Measurements from ENCODE around the gene PPFIA3.

The PPFIA3 gene

GRCh38 chr19:49092686-49093085 is 26.7 kb upstream of the PPFIA3 start:
- no peak for TF ChIP-seq ZNF274 (IDR thresholded peaks at IDR 0.05; ENCODE audit: low read depth, low read length)
- TF ChIP-seq YY1 (IDR thresholded peaks at IDR 0.05; ENCODE audit: insufficient read depth, insufficient read length): no peak
- TF ChIP-seq SUZ12 (IDR thresholded peaks at IDR 0.05; ENCODE audit: extremely low read depth, insufficient read depth, insufficient read length): no peak
- H3K4me3 ChIP-seq (ENCODE audit: insufficient read length, low read depth): no peak overlapping the region
- no peak for DNase-seq (ENCODE audit: low read depth, low spot score)
- no peak overlapping the region for H3K9ac ChIP-seq (ENCODE audit: insufficient read length, low read depth)
- H3K9me3 ChIP-seq (ENCODE audit: insufficient read depth, low read length): no peaks in the 10 kb centered on the region
- H3K4me1 ChIP-seq (ENCODE audit: insufficient read depth, insufficient read length): peaks cover 4% of the 10 kb centered on the region
- H3K36me3 ChIP-seq (ENCODE audit: insufficient read depth, insufficient read length, low read length): peaks cover 83% of the 10 kb centered on the region
- H3K27me3 ChIP-seq (ENCODE audit: insufficient read depth, insufficient read length): no peaks in the 10 kb centered on the region

GRCh38 chr19:49094505-49095482 is 24.6 kb upstream of the PPFIA3 start:
- H3K27me3 ChIP-seq (ENCODE audit: insufficient read depth, insufficient read length): no peaks in the 10 kb centered on the region
- H3K9me3 ChIP-seq (ENCODE audit: insufficient read depth, low read length): no peaks in the 10 kb centered on the region
- TF ChIP-seq ZNF274 (IDR thresholded peaks at IDR 0.05; ENCODE audit: low read depth, low read length) (no peak), YY1 (IDR thresholded peaks at IDR 0.05; ENCODE audit: insufficient read depth, insufficient read length) (no peak), SUZ12 (IDR thresholded peaks at IDR 0.05; ENCODE audit: extremely low read depth, insufficient read depth, insufficient read length) (no peak)
- DNase-seq (ENCODE audit: low read depth, low spot score): no peak
- peaks cover 89% of the 10 kb centered on the region for H3K36me3 ChIP-seq (ENCODE audit: insufficient read depth, insufficient read length, low read length)
- H3K4me3 ChIP-seq (ENCODE audit: insufficient read length, low read depth): no peak overlapping the region
- H3K4me1 ChIP-seq (ENCODE audit: insufficient read depth, insufficient read length): peaks cover 11% of the 10 kb centered on the region
- H3K9ac ChIP-seq (ENCODE audit: insufficient read length, low read depth): no peak overlapping the region

GRCh38 chr19:49097453-49098288 is 21.7 kb upstream of the PPFIA3 start:
- Histone ChIP-seq H3K4me3 (ENCODE audit: insufficient read length, low read depth) (no peak overlapping the region), H3K27me3 (ENCODE audit: insufficient read depth, insufficient read length) (no peaks in the 10 kb centered on the region), H3K9me3 (ENCODE audit: insufficient read depth, low read length) (no peaks in the 10 kb centered on the region), H3K4me1 (ENCODE audit: insufficient read depth, insufficient read length) (peaks cover 17% of the 10 kb centered on the region), H3K36me3 (ENCODE audit: insufficient read depth, insufficient read length, low read length) (peaks cover 84% of the 10 kb centered on the region), H3K9ac (ENCODE audit: insufficient read length, low read depth) (peak overlapping the region; percentile 13)
- DNase-seq (ENCODE audit: low read depth, low spot score): no peak
- TF ChIP-seq YY1 (IDR thresholded peaks at IDR 0.05; ENCODE audit: insufficient read depth, insufficient read length): no peak
- TF ChIP-seq SUZ12 (IDR thresholded peaks at IDR 0.05; ENCODE audit: extremely low read depth, insufficient read depth, insufficient read length): no peak
- TF ChIP-seq ZNF274 (IDR thresholded peaks at IDR 0.05; ENCODE audit: low read depth, low read length): no peak

GRCh38 chr19:49098795-49099194 is 20.5 kb upstream of the PPFIA3 start:
- no peak overlapping the region for H3K4me3 ChIP-seq (ENCODE audit: insufficient read length, low read depth)
- TF ChIP-seq YY1 (IDR thresholded peaks at IDR 0.05; ENCODE audit: insufficient read depth, insufficient read length) (no peak), SUZ12 (IDR thresholded peaks at IDR 0.05; ENCODE audit: extremely low read depth, insufficient read depth, insufficient read length) (no peak), ZNF274 (IDR thresholded peaks at IDR 0.05; ENCODE audit: low read depth, low read length) (no peak)
- H3K9ac ChIP-seq (ENCODE audit: insufficient read length, low read depth): no peak overlapping the region
- peaks cover 21% of the 10 kb centered on the region for H3K4me1 ChIP-seq (ENCODE audit: insufficient read depth, insufficient read length)
- no peak for DNase-seq (ENCODE audit: low read depth, low spot score)
- no peaks in the 10 kb centered on the region for H3K27me3 ChIP-seq (ENCODE audit: insufficient read depth, insufficient read length)
- no peaks in the 10 kb centered on the region for H3K9me3 ChIP-seq (ENCODE audit: insufficient read depth, low read length)
- H3K36me3 ChIP-seq (ENCODE audit: insufficient read depth, insufficient read length, low read length): peaks cover 87% of the 10 kb centered on the region

- H3K4me1 ChIP-seq (ENCODE audit: insufficient read depth, insufficient read length): peaks cover 16% of the 10 kb centered on the region
- no peak overlapping the region for H3K4me3 ChIP-seq (ENCODE audit: insufficient read length, low read depth)
- H3K9ac ChIP-seq (ENCODE audit: insufficient read length, low read depth): no peak overlapping the region
- H3K36me3 ChIP-seq (ENCODE audit: insufficient read depth, insufficient read length, low read length): peaks cover 85% of the 10 kb centered on the region
- H3K9me3 ChIP-seq (ENCODE audit: insufficient read depth, low read length): no peaks in the 10 kb centered on the region
- H3K27me3 ChIP-seq (ENCODE audit: insufficient read depth, insufficient read length): no peaks in the 10 kb centered on the region
- no peak for DNase-seq (ENCODE audit: low read depth, low spot score)
- TF ChIP-seq YY1 (IDR thresholded peaks at IDR 0.05; ENCODE audit: insufficient read depth, insufficient read length) (no peak), SUZ12 (IDR thresholded peaks at IDR 0.05; ENCODE audit: extremely low read depth, insufficient read depth, insufficient read length) (no peak), ZNF274 (IDR thresholded peaks at IDR 0.05; ENCODE audit: low read depth, low read length) (no peak)
Observed at GRCh38 chr19:49101160-49101559, 18.2 kb upstream of the PPFIA3 start.

- no peak overlapping the region for H3K9ac ChIP-seq (ENCODE audit: insufficient read length, low read depth)
- H3K36me3 ChIP-seq (ENCODE audit: insufficient read depth, insufficient read length, low read length): peaks cover 87% of the 10 kb centered on the region
- no peaks in the 10 kb centered on the region for H3K9me3 ChIP-seq (ENCODE audit: insufficient read depth, low read length)
- no peaks in the 10 kb centered on the region for H3K27me3 ChIP-seq (ENCODE audit: insufficient read depth, insufficient read length)
- H3K4me1 ChIP-seq (ENCODE audit: insufficient read depth, insufficient read length): peaks cover 23% of the 10 kb centered on the region
- no peak for TF ChIP-seq YY1 (IDR thresholded peaks at IDR 0.05; ENCODE audit: insufficient read depth, insufficient read length)
- no peak for TF ChIP-seq SUZ12 (IDR thresholded peaks at IDR 0.05; ENCODE audit: extremely low read depth, insufficient read depth, insufficient read length)
- TF ChIP-seq ZNF274 (IDR thresholded peaks at IDR 0.05; ENCODE audit: low read depth, low read length): no peak
- H3K4me3 ChIP-seq (ENCODE audit: insufficient read length, low read depth): no peak overlapping the region
- no peak for DNase-seq (ENCODE audit: low read depth, low spot score)
Observed at GRCh38 chr19:49102303-49102702, 17.0 kb upstream of the PPFIA3 start.

All from NT2/D1 (cell line).